Left ventricle myocardium superior (tissue), 1 donor: Measurements from ENCODE around the gene TRAPPC5. TPM values are rescaled to one million over a fixed set of nuclear protein-coding genes. Genes with fewer than 3 reads are reported as not detected.

ENCODE experiments used
- ATAC-seq: fragments of 200-7000 bp; cut with Tn5 transposase; one replicate; pipeline ENCODE4 v1.9.1; 2020; ENCODE audit warnings: mild to moderate bottlenecking, moderate library complexity
- DNase-seq: peaks from one replicate; pipeline ENCODE4 v3.0.0-alpha.2; 2020
- intact Hi-C: fragments of 100-400 bp; cut with micrococcal nuclease; formaldehyde crosslinking; loops from one replicate; pipeline ENCODE4 v1.11.0; 2022
- total RNA-seq: library from RNA; stranded (reverse); fragmentation: NEBNext Ultra II Directional; extraction: Animal tissue kit (Norgen Biotek cat#: 25700); gene quantifications from one replicate; pipeline ENCODE4 v1.2.1, GENCODE V29; 2021
- donor health status: DM: no; HTN: yes; CAD: no; lungs with severe emphysema.

The TRAPPC5 gene
- total RNA-seq, 1 donor from 2014 or later = 111 TPM

DNA sequence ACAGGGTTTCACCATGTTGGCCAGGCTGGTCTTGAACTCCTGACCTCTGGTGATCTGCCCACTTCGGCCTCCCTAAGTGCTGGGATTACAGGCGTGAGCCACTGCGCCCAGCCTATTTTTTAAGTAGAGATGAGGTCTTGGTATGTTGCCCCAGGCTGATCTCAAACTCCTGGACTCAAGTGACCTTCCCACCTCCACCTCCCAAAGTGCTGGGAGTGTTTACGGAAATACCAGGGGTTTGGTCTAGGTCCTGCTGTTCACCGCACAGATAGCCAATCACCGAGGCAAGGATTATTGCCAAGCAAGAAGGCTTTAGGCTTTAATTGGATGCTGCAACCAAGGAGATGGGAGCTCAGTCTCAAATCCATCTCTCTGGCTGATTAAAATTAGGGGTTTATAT lies 39.7 kb downstream of the TRAPPC5 start:
- intact Hi-C loops = no loop called here
- no peak for ATAC-seq

GRCh38 chr19:7722231-7722651 lies 41.6 kb downstream of the TRAPPC5 start:
- intact Hi-C loops = no loop called here
- ATAC-seq = no peak
- DNase-seq = no peak

More for the DNA sequence above, 39.7 kb downstream of the TRAPPC5 start:
- no peak for DNase-seq

DNA sequence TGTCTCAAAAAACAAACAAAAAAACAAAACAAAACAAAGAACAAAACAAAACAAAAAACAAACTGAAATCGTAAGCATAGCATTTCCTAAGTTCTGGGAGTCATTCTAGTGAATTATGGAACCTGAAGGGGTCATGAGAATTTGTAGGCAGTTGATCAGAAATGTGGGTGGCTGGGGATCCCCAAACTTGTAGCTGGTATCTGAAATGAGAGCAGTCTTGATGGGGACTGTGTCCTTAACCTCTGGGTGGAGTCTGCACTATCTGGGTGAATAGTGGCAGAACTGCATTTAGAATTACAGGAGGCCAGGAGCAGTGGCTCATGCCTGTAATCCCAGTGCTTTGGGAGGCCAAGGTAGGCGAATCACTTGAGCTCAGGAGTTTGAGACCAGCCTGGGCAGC lies 45.2 kb downstream of the TRAPPC5 start:
- no peak for DNase-seq
- intact Hi-C loops = no loop called here
- no peak for ATAC-seq

DNA sequence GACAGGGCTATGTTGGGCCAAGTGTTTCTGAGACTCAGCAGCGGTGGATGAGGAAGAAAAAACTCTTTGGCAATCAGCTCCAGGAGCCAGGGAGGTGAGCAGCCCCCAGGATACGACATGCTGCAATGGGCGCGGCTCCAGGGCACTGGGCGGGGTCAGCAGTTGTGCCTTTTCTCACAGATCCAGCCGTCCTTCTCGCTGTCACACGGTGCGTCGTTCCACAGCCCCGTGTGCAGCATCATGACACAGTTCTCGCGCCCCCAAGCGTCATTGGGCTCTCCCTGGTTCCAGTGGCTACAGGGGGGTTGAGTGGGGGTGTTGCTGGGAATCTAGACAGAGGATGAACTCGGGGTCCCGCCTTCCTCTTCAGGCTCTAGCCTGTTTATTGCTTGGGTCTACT lies 48.6 kb downstream of the TRAPPC5 start:
- DNase-seq (no peak), ATAC-seq (no peak)

GRCh38 chr19:7729831-7730285 lies 49.2 kb downstream of the TRAPPC5 start:
- intact Hi-C loops = no loop called here
- ATAC-seq (no peak), DNase-seq (no peak)

More for the DNA sequence above, 48.6 kb downstream of the TRAPPC5 start:
- intact Hi-C loops = no loop called here

GRCh38 chr19:7730286-7731217 lies 49.9 kb downstream of the TRAPPC5 start:
- ATAC-seq = no peak
- no peak for DNase-seq

GRCh38 chr19:7731218-7731595 lies 50.6 kb downstream of the TRAPPC5 start:
- intact Hi-C loops = no loop called here
- DNase-seq = no peak

More at GRCh38 chr19:7730286-7731217, 49.9 kb downstream of the TRAPPC5 start:
- intact Hi-C loops = no loop called here

DNA sequence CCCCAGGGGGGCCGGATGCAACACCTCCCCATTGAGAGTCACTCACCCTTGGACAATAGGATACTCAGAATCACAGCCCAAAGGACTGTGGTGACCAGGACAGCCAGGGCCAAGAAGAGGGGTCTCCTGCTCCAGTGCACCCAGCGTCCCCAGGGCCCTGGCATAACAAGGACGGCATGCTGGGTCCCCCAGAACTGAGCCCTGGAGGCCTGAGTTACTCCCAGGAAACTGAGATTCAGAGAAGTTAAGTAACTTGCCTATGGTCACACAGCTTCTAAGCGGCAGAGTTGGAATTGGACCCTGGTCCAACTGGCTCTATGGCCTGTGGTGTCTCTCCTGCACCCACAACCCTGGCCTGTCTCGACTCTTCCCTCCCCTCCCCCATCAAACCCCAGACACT lies 51.0 kb downstream of the TRAPPC5 start:
- intact Hi-C loops = no loop called here
- no peak for ATAC-seq
- no peak for DNase-seq

More at GRCh38 chr19:7731218-7731595, 50.6 kb downstream of the TRAPPC5 start:
- ATAC-seq = no peak

DNA sequence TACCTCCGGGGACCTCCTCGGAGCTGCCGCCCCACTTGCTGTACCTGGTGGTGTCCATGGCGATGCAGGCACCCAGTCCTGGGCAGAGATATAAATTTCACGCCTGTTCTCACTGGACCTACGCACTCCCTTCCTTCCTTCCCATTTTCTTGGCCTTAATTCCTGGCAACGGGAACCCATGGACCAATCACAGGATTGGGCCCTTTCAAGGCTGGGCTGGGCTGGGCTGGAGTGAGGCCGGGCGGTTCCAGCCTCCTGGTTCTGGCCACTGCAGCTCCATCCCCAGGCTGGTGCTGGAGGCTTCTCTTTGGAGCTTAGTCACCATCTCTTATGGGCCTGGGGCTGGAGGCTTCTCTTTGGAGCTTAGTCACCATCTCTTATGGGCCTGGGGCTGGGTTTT lies 51.4 kb downstream of the TRAPPC5 start, which contains the start of gene CLEC4G:
CLEC4G (minus strand) TSS at position 66 of the 400 bp plus-strand sequence; CDS start at position 58, 8 bp downstream.
- ATAC-seq (no peak), DNase-seq (no peak)
- intact Hi-C loops = no loop called here

- DNase-seq (no peak), ATAC-seq (no peak)
- intact Hi-C loops = no loop called here
Measured at GRCh38 chr19:7733376-7733775, 52.7 kb downstream of the TRAPPC5 start.

DNA sequence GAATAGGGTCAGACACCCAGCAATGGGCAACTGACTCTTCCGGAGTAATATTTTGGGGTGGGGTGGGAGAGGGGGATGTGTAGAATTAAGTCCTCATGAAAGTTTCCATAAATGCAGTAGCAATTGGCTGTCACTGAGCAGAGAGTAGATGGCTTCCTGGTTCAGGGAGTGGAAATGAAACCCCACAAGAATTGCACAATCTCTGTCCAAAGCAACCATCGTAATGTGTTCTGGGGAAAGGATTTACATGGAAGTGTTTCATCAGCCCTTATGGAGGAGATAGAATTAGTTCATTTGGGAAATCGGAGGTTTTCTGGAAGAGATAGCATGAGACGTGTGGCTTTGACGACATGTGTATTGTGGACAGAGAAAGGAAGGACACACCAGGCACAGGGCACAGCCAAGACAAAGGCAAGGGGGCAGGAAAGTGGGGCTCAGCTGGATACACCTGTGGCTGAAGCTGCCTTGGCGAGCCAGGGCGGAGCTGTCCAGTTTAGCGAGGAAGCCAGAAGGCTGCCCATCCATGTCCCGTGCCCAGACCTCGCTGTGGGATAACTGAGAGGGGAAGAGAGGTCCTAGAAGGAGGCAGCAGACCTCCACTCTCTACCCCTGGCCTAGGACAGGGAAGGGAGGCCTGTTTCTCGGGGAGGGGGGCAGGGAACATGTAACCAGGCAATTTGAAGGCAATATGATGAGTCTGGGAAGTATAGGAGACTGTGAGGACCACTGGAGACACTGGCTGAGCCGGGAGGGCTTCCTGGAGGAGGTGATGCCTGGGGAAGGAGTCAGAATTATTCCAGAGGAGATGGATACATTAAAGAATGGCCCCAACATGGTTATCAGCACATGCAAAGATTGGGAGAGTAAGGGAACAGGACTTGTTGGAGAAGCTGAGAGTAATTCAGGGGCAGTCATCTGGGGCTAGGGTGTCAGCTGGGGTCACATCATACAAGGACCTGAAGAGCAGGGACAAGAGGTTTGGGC lies 53.9 kb downstream of the TRAPPC5 start:
- DNase-seq (no peak), ATAC-seq (peak; percentile 47)
- intact Hi-C loops = no loop called here

DNA sequence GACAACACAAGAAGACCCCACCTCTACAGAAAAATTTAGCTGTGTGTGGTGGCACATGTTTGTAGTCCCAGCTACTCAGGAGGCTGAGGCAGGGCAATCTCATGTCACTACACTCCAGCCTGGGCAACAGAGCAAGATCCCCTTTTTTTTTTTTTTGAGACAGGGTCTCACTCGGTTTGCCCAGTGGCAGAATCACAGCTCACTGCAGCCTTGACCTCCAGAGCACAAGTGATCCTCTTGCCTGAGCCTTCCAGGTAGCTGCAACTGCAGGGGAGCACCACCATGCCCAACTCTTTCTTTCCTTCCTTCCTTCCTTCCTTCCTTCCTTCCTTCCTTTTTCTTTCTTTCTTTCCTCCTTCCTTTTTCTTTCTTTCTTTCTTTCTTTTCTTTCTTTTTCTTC lies 55.5 kb downstream of the TRAPPC5 start:
- ATAC-seq (no peak), DNase-seq (no peak)
- intact Hi-C loops = no loop called here

GRCh38 chr19:7737215-7737614 lies 56.6 kb downstream of the TRAPPC5 start:
- intact Hi-C loops = no loop called here
- ATAC-seq (no peak), DNase-seq (no peak)

Other genes starting within 250 kb of the TRAPPC5 start
- gene PEX11G, start 191.8 kb upstream of the TRAPPC5 start, total RNA-seq = 0.84 TPM
- gene ZNF358, start 164.7 kb upstream of the TRAPPC5 start, total RNA-seq = 101 TPM
- gene MCOLN1, start 158.2 kb upstream of the TRAPPC5 start, total RNA-seq = 18.5 TPM
- 55.6 TPM for gene PNPLA6, start 145.1 kb upstream of the TRAPPC5 start, total RNA-seq
- gene CAMSAP3, start 85.0 kb upstream of the TRAPPC5 start, total RNA-seq = 2.6 TPM
- 27.5 TPM for gene XAB2, start 51.3 kb upstream of the TRAPPC5 start, total RNA-seq
- gene PET100, start 51.0 kb upstream of the TRAPPC5 start, total RNA-seq = 206 TPM
- 6.5 TPM for gene PCP2, start 47.1 kb upstream of the TRAPPC5 start, total RNA-seq
- gene STXBP2, start 43.7 kb upstream of the TRAPPC5 start, total RNA-seq = 9.7 TPM
- not detected for gene RETN, start 11.8 kb upstream of the TRAPPC5 start, total RNA-seq
- 0.72 TPM for gene MCEMP1, start 3.7 kb upstream of the TRAPPC5 start, total RNA-seq
- 0.17 TPM for gene FCER2, start 21.3 kb downstream of the TRAPPC5 start, total RNA-seq
- 0.42 TPM for gene CLEC4G, start 51.3 kb downstream of the TRAPPC5 start, total RNA-seq
- 10.0 TPM for gene CD209, start 66.7 kb downstream of the TRAPPC5 start, total RNA-seq
- gene CLEC4M, start 82.4 kb downstream of the TRAPPC5 start, total RNA-seq = not detected
- gene EVI5L, start 149.4 kb downstream of the TRAPPC5 start, total RNA-seq = 23.5 TPM
- gene PRR36, start 193.6 kb downstream of the TRAPPC5 start, total RNA-seq = 0.15 TPM
- 3.1 TPM for gene LRRC8E, start 207.7 kb downstream of the TRAPPC5 start, total RNA-seq
- 30.4 TPM for gene MAP2K7, start 223.0 kb downstream of the TRAPPC5 start, total RNA-seq
- 11.4 TPM for gene TGFBR3L, start 234.0 kb downstream of the TRAPPC5 start, total RNA-seq
- gene SNAPC2, start 239.5 kb downstream of the TRAPPC5 start, total RNA-seq = 9.7 TPM
- 0.20 TPM for gene CTXN1, start 245.3 kb downstream of the TRAPPC5 start, total RNA-seq